Right renal pelvis (tissue), 4 donors: Measurements from ENCODE around the gene FBXO2. TPM values are rescaled to one million over a fixed set of nuclear protein-coding genes. Genes with fewer than 3 reads are reported as not detected.

Experiments
- DNase-seq, 4 donors: peaks; one replicate each; pipeline ENCODE4 v3.0.0-alpha.2; 2013; ENCODE audit warnings: low read depth in 4 of 4, low spot score in 3 of 4, missing footprints in 1 of 4
- polyA plus RNA-seq, 4 donors: library from polyadenylated mRNA; unstranded; fragments of 120-200 nt; gene quantifications; one replicate each; pipeline ENCODE4 v1.2.1, GENCODE V29; 2013; ENCODE audit not compliant: insufficient read length in 4 of 4

FBXO2 gene
- polyA plus RNA-seq = 1 to 10 TPM in 3 of 4 donors, under 1 TPM in 1; 0.98 to 2.0 (median 1.1) TPM

- no peak for DNase-seq
These were observed at the start of gene FBXO2, which contains the start of gene FBXO44 for GRCh38 chr1:11654137-11654938. Gene FBXO2 (minus strand): TSS chr1:11654429. CDS start chr1:11654340, 89 bp downstream. Gene FBXO44 (plus strand): TSS chr1:11654877. CDS start chr1:11655836, 959 bp downstream.

- no peak for DNase-seq
These were observed 49.3 kb upstream of the FBXO2 start for GRCh38 chr1:11703357-11704193.

- DNase-seq = no peak
These were observed 48.0 kb upstream of the FBXO2 start for GRCh38 chr1:11701981-11702803.

- DNase-seq = no peak
These were observed 47.3 kb upstream of the FBXO2 start for GRCh38 chr1:11701551-11701961.

GRCh38 chr1:11700601-11701467 lies 46.6 kb upstream of the FBXO2 start:
- DNase-seq = no peak

GRCh38 chr1:11697893-11698210 lies 43.6 kb upstream of the FBXO2 start:
- DNase-seq = no peak

- DNase-seq = no peak
These were observed 43.1 kb upstream of the FBXO2 start for GRCh38 chr1:11697188-11697892.

GRCh38 chr1:11695861-11696260 lies 41.6 kb upstream of the FBXO2 start:
- no peak for DNase-seq

GRCh38 chr1:11693917-11694316 lies 39.7 kb upstream of the FBXO2 start:
- no peak for DNase-seq

GRCh38 chr1:11693024-11693590 lies 38.9 kb upstream of the FBXO2 start:
- no peak for DNase-seq

- DNase-seq = no peak
These were observed 37.9 kb upstream of the FBXO2 start for GRCh38 chr1:11691928-11692711.

- no peak for DNase-seq
These were observed 37.2 kb upstream of the FBXO2 start, which contains the start of gene DRAXIN for GRCh38 chr1:11691302-11691914. Gene DRAXIN (plus strand): TSS chr1:11691710. CDS start chr1:11706259, 14,549 bp downstream.

- DNase-seq = peak in 1 of 4 donors; percentile 42
These were observed 36.4 kb upstream of the FBXO2 start for GRCh38 chr1:11690397-11691301.

- no peak for DNase-seq
These were observed 34.3 kb upstream of the FBXO2 start for GRCh38 chr1:11688506-11688905.

GRCh38 chr1:11685210-11685752 lies 31.1 kb upstream of the FBXO2 start:
- no peak for DNase-seq

GRCh38 chr1:11684070-11684469 lies 29.8 kb upstream of the FBXO2 start:
- no peak for DNase-seq
